Renal pelvis (tissue), 4 donors: ENCODE measurements around the gene OR11G2. TPM values are rescaled to one million over a fixed set of nuclear protein-coding genes. Genes with fewer than 3 reads are reported as not detected.
"Not testable (repeated sequence)": the region's sequence is repeated elsewhere in the genome, so short reads cannot be mapped to it uniquely, and the experiment has no call there.

ENCODE experiments used
- DNase-seq: peaks from one replicate; pipeline ENCODE4 v3.0.0-alpha.2; 2013
- polyA plus RNA-seq, 3 donors: library from polyadenylated mRNA; unstranded; fragments of 120-200 nt; gene quantifications; one replicate each; pipeline ENCODE4 v1.2.1, GENCODE V29; 2013; ENCODE audit not compliant: insufficient read length in 3 of 3

OR11G2 gene
- polyA plus RNA-seq, 3 donors: 0.09 TPM; not detected in 2

GRCh38 chr14:20223410-20223809 is 32.7 kb downstream of the OR11G2 start, which contains the start of gene OR11H6:
Gene OR11H6 (plus strand): TSS chr14:20223710. CDS start chr14:20223710, 0 bp downstream.
- DNase-seq: no peak

- DNase-seq: no peak
Observed at GRCh38 chr14:20228681-20229080, 38.0 kb downstream of the OR11G2 start, which contains the start of gene OR11H7. Gene OR11H7 (plus strand): TSS chr14:20228981.

- DNase-seq: not testable (repeated sequence)
Observed at GRCh38 chr14:20235415-20235814, 44.7 kb downstream of the OR11G2 start.

- no peak for DNase-seq
Observed at GRCh38 chr14:20247646-20248246, 57.0 kb downstream of the OR11G2 start.

Other genes starting within 250 kb of the OR11G2 start
- not detected for gene OR4K15, start 215.3 kb upstream of the OR11G2 start, polyA plus RNA-seq
- not detected for gene OR4Q2, start 188.7 kb upstream of the OR11G2 start, polyA plus RNA-seq
- gene OR4K14, start 171.6 kb upstream of the OR11G2 start, polyA plus RNA-seq: not detected
- under 1 TPM in 1 of 3 donors, not detected in 2; 0.01 TPM for gene OR4K13, start 154.9 kb upstream of the OR11G2 start, polyA plus RNA-seq
- not detected for gene OR4L1, start 130.9 kb upstream of the OR11G2 start, polyA plus RNA-seq
- under 1 TPM; 0.03 to 0.07 (median 0.05) TPM for gene OR4K17, start 80.2 kb upstream of the OR11G2 start, polyA plus RNA-seq
- gene OR4N5, start 52.1 kb upstream of the OR11G2 start, polyA plus RNA-seq: not detected
- not detected for gene OR11H6, start 32.8 kb downstream of the OR11G2 start, polyA plus RNA-seq
- 1 to 10 TPM in 1 of 3 donors, under 1 TPM in 2; 0.47 to 1.1 (median 0.61) TPM for gene OR11H7, start 38.1 kb downstream of the OR11G2 start, polyA plus RNA-seq
- under 1 TPM in 2 of 3 donors, not detected in 1; 0.06 to 0.18 TPM for gene OR11H4, start 48.4 kb downstream of the OR11G2 start, polyA plus RNA-seq
- 10 to 100 TPM; 26.1 to 28.2 (median 26.6) TPM for gene TTC5, start 115.1 kb downstream of the OR11G2 start, polyA plus RNA-seq
- gene CCNB1IP1, start 142.4 kb downstream of the OR11G2 start, polyA plus RNA-seq: 100 to 1,000 TPM in 2 of 3 donors, 10 to 100 TPM in 1; 97.9 to 130 (median 105) TPM
- gene PARP2, start 152.7 kb downstream of the OR11G2 start, polyA plus RNA-seq: 10 to 100 TPM; 47.7 to 60.8 (median 57.6) TPM
- 10 to 100 TPM; 17.7 to 22.1 (median 19.9) TPM for gene TEP1, start 222.6 kb downstream of the OR11G2 start, polyA plus RNA-seq
- gene KLHL33, start 245.3 kb downstream of the OR11G2 start, polyA plus RNA-seq: under 1 TPM; 0.27 to 0.88 (median 0.56) TPM